Measurements from ENCODE around the gene OBSCN.
"Not testable (repeated sequence)": the region's sequence is repeated elsewhere in the genome, so short reads cannot be mapped to it uniquely, and the experiment has no call there.

The OBSCN gene

DNA sequence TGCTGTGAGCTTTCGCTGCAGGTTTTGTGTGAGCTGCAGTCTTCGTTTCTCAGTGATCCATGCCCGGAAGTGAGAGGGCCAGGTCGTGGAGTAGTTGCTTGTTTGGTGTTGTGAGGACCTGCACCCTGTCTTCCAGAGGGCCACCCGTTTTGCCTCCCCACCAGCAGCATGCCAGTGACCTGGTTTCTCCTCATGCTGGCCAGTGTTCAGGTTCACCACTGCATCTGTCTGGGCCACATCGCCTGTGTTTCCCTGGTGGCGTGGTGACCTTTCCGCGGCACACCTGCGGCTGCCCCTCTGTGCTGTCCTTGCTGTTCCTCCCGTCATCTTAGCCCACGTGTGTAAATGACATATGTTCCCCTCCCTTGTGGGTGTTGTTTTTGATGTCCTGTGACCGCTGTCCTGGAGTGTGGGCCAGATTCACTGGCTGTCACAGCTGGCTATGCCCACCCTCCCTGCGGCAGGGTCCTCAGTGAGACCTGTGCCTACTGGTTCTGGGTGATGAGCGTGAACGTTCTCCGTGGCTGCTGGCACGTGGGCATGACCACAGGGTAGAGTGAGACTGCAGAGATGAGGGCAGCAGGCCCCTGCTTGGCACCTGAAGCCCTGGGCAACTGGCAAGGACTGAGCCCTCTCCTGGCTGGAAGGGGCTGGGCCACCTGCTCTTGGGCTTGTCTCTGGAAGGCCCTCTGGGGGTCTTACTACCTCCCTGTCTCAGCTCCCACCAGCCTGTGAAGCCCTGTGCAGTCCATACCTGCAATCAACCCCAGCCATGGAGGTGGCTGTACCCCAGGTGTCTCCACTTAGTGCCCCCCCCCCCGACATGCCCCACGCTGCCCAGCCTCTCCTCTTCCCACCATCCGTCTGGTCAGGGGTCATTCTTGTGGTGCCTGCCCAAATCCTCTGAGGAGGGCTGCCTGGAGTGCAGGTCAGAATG lies 35.0 kb upstream of the OBSCN start:
- no peak for DNase-seq (ENCODE audit: low read depth)
- TF ChIP-seq, protein P1, sequence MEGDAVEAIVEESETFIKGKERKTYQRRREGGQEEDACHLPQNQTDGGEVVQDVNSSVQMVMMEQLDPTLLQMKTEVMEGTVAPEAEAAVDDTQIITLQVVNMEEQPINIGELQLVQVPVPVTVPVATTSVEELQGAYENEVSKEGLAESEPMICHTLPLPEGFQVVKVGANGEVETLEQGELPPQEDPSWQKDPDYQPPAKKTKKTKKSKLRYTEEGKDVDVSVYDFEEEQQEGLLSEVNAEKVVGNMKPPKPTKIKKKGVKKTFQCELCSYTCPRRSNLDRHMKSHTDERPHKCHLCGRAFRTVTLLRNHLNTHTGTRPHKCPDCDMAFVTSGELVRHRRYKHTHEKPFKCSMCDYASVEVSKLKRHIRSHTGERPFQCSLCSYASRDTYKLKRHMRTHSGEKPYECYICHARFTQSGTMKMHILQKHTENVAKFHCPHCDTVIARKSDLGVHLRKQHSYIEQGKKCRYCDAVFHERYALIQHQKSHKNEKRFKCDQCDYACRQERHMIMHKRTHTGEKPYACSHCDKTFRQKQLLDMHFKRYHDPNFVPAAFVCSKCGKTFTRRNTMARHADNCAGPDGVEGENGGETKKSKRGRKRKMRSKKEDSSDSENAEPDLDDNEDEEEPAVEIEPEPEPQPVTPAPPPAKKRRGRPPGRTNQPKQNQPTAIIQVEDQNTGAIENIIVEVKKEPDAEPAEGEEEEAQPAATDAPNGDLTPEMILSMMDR (IDR thresholded peaks at IDR 0.05; ENCODE audit: insufficient read depth, low read depth, low read length, missing control alignments), result no peak
- H3K4me3 ChIP-seq (ENCODE audit: low read length), result no peak overlapping the region

DNA sequence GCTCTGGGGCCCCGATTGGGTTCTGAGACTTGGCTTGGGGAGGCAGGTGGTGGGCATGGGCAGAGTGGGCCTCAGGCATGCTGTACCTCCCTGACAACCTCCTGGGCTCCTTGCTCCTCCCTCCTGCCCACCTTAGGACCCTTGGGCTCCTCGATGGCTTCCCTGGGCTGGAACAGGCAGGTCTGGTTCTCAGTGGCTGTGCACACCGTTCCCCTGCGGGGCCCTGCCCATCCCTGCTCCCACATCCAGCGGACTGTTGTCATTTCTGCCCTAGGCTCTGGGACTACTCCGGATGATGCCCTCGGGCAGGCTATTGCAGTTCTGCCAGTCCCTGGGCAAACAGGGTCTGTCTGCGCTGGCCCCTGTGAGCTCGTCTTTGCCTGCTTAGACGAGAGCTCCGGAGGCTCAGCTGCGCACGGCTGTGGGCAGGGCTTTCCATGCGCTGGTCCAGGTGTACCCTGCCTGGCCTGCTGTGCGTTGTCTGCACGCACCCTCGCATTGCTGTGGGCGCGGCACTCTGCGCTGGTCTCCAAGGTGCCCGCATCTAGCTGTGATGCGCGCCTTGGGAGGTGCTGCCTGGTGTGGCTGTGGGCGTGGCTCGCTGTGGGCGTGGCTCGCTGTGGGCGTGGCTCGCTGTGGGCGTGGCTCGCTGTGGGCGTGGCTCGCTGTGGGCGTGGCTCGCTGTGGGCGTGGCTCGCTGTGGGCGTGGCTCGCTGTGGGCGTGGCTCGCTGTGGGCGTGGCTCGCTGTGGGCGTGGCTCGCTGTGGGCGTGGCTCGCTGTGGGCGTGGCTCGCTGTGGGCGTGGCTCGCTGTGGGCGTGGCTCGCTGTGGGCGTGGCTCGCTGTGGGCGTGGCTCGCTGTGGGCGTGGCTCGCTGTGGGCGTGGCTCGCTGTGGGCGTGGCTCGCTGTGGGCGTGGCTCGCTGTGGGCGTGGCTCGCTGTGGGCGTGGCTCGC lies 34.0 kb upstream of the OBSCN start:
- H3K4me3 ChIP-seq (ENCODE audit: low read length), result not testable (repeated sequence)
- DNase-seq (ENCODE audit: low read depth), result peak; percentile 36

DNA sequence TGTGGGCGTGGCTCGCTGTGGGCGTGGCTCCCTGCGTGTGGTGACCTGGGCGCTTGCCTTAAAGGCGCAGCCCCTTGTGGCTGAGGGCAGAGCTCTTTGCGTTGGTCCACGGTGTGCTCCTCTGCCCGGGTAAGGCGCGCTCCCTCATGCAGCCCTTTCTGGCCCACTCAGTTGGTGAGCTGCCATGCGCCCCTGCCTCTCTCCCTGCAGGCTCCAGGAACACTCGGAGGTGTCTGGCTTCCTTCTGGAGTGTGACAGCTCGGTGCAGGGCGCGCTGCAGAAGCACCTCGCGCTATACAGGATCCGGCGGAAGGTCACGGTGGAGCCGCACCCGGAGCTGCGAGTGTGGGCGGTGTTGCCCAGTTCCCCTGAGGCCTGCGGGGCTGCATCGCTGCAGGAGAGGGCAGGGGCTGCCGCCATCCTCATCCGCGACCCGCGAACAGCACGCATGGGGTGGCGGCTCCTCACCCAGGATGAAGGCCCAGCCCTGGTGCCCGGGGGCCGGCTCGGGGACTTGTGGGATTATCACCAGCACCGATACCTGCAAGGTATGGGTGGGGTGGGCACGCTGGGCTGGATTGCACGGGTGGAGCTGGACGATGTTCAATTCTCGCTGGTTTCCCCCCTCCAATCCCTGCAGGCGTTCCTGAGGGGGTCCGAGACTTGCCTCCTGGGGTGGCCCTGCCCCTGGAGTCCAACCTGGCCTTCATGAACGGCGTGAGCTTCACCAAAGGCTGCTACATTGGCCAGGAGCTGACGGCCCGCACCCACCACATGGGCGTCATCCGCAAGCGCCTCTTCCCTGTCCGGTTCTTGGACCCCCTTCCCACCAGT lies 33.1 kb upstream of the OBSCN start:
- TF ChIP-seq, protein P1 (IDR thresholded peaks at IDR 0.05; ENCODE audit: insufficient read depth, low read depth, low read length, missing control alignments), result no peak
- peak; percentile 29 for DNase-seq (ENCODE audit: low read depth)
- no peak overlapping the region for H3K4me3 ChIP-seq (ENCODE audit: low read length)

DNA sequence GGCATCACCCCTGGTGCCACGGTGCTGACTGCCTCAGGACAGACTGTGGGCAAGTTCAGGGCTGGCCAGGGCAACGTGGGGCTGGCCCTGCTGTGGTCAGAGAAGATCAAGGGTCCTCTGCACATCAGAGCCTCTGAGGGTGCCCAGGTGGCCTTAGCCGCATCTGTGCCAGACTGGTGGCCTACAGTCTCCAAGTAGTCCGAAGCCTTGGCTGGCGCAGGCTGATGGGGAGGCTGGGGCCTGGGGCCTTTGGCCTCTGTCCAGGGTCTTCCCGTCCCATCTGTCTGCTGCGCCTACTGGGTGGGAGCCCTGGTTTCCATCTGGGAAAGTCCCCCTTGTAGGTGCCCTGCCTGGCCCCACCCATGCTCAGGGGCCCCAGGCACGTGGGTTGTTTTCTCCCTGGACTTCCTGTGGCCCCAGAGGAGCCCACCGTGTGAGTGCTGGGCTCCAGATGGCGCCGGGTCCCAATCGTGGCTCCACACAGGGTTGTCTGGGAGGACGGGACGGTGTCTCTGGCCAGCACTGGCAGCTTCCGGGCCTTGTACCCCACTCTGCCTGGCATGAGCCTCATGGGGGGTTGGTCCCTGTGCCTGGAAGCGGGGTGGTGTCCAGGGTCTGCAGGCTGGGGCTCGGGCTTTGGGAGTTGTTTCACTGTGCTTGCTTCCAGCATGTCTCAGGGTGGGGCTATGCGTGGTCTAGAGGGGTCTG lies 32.4 kb upstream of the OBSCN start:
- TF ChIP-seq, protein P1 (IDR thresholded peaks at IDR 0.05; ENCODE audit: insufficient read depth, low read depth, low read length, missing control alignments), result no peak
- no peak for DNase-seq (ENCODE audit: low read depth)
- no peak overlapping the region for H3K4me3 ChIP-seq (ENCODE audit: low read length)

DNA sequence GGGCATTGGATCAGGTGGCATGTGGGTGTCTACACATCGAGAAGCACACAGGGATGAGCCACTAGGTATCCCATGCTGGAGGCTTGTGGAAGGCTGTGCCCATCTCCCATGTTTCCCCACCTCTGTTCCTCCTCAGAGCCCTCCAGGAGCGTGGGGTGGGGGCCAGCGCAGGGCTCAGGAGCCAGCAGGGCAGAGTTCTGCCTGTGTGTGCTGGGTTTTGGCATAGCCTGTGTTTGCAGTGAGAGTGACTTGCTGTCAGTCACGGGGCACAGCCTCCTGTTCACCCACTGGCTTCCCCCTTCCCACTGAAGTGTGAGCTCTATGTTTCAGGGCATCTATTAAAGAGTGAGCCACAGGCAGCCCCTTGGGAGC lies 31.8 kb upstream of the OBSCN start:
- TF ChIP-seq, protein P1 (IDR thresholded peaks at IDR 0.05; ENCODE audit: insufficient read depth, low read depth, low read length, missing control alignments), result no peak
- no peak overlapping the region for H3K4me3 ChIP-seq (ENCODE audit: low read length)
- DNase-seq (ENCODE audit: low read depth), result no peak

DNA sequence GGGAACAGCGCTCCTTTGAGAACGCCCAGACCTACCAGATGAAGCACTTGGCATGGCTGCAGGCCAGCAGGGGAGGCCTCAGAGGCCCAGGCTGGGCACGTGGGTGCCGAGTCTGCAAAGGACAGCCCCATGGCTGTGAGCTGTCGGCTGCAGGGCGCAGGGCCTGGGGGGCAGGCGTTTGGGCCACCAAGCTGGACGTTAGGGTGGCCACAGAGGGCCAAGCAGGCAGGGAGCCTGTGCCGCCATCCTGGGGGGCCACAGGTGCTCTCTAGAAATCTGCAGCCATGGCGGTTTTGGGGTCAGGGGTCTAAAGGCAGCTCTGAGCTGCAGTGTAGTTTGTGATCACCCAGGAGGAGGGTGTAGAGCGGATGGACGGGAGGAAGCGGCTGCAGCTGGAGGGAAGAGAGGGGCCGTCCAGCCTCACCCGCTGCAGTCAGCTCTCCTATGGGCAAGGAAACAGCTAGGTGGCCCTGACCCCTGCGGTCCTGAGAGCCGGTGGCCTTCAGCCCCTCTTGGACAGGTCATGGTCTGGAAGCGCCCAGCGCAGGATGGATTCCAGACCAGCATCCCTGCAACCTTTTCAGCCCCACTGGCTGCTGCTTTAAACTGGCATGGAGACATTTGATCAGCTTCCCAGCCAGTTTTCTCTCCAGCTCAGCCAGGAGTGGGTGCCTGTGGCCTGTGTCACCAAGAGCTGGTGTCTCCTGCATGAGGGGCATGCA lies 31.2 kb upstream of the OBSCN start:
- DNase-seq (ENCODE audit: low read depth), result no peak
- no peak overlapping the region for H3K4me3 ChIP-seq (ENCODE audit: low read length)
- TF ChIP-seq, protein P1 (IDR thresholded peaks at IDR 0.05; ENCODE audit: insufficient read depth, low read depth, low read length, missing control alignments), result no peak
